Cardiac septum (tissue), 1 donor: ENCODE measurements around the gene FBXL7. TPM values are rescaled to one million over a fixed set of nuclear protein-coding genes. Genes with fewer than 3 reads are reported as not detected.
A peak's percentile ranks its signal among the peaks of the same experiment; 100 is the strongest.

ENCODE experiments used
- DNase-seq: peaks from one replicate; pipeline ENCODE4 v3.0.0-alpha.2; 2020; ENCODE audit warnings: low spot score
- intact Hi-C: fragments of 100-400 bp; cut with DNase I; formaldehyde crosslinking; loops from one replicate; pipeline ENCODE4 v1.14.0; 2022
- total RNA-seq: library from RNA; stranded (reverse); fragmentation: NEBNext Ultra II Directional; extraction: Animal tissue kit (Norgen Biotek cat#: 25700); gene quantifications from one replicate; pipeline ENCODE4 v1.2.1, GENCODE V29; 2021
- donor health status: DM: no; HTN: no; CAD: no.

Gene FBXL7
- total RNA-seq, 1 donor from 2014 or later = 26.2 TPM

- intact Hi-C loops = no loop called here
- DNase-seq = no peak
These were observed 29.8 kb downstream of the FBXL7 start for GRCh38 chr5:15529821-15530220.

GRCh38 chr5:15533129-15533893, 33.3 kb downstream of the FBXL7 start:
- DNase-seq = no peak
- intact Hi-C loops = no loop called here

- peak; percentile 71 for DNase-seq
- intact Hi-C loops = no loop called here
These were observed 36.0 kb downstream of the FBXL7 start for GRCh38 chr5:15535938-15536337.

- intact Hi-C loops = no loop called here
These were observed 38.5 kb downstream of the FBXL7 start for GRCh38 chr5:15538516-15538915.

GRCh38 chr5:15539951-15540350, 40.0 kb downstream of the FBXL7 start:
- intact Hi-C loops = no loop called here
- DNase-seq = no peak

More at GRCh38 chr5:15538516-15538915, 38.5 kb downstream of the FBXL7 start:
- no peak for DNase-seq

- intact Hi-C loops = no loop called here
- no peak for DNase-seq
These were observed 44.1 kb downstream of the FBXL7 start for GRCh38 chr5:15544039-15544438.

- intact Hi-C loops = no loop called here
- DNase-seq = no peak
These were observed 45.1 kb downstream of the FBXL7 start for GRCh38 chr5:15545082-15545481.

GRCh38 chr5:15547261-15547839, 47.4 kb downstream of the FBXL7 start:
- no peak for DNase-seq
- intact Hi-C loops = no loop called here

GRCh38 chr5:15549961-15550360, 50.0 kb downstream of the FBXL7 start:
- no peak for DNase-seq
- intact Hi-C loops = no loop called here

- no peak for DNase-seq
- intact Hi-C loops = no loop called here
These were observed 50.6 kb downstream of the FBXL7 start for GRCh38 chr5:15550502-15551112.

GRCh38 chr5:15551113-15551504, 51.1 kb downstream of the FBXL7 start:
- intact Hi-C loops = no loop called here
- DNase-seq = no peak

- intact Hi-C loops = no loop called here
- no peak for DNase-seq
These were observed 54.6 kb downstream of the FBXL7 start for GRCh38 chr5:15554542-15554941.

- intact Hi-C loops = no loop called here
- no peak for DNase-seq
These were observed 55.2 kb downstream of the FBXL7 start for GRCh38 chr5:15555176-15555575.

- DNase-seq = no peak
- intact Hi-C loops = no loop called here
These were observed 58.3 kb downstream of the FBXL7 start for GRCh38 chr5:15558240-15558639.

- intact Hi-C loops = no loop called here
- no peak for DNase-seq
These were observed 58.7 kb downstream of the FBXL7 start for GRCh38 chr5:15558681-15559080.

GRCh38 chr5:15560421-15560820, 60.4 kb downstream of the FBXL7 start:
- intact Hi-C loops = no loop called here
- DNase-seq = no peak

GRCh38 chr5:15564523-15564922, 64.5 kb downstream of the FBXL7 start:
- DNase-seq = no peak

GRCh38 chr5:15564957-15565356, 65.0 kb downstream of the FBXL7 start:
- intact Hi-C loops = no loop called here
- DNase-seq = no peak

More at GRCh38 chr5:15564523-15564922, 64.5 kb downstream of the FBXL7 start:
- intact Hi-C loops = no loop called here

- intact Hi-C loops = no loop called here
- DNase-seq = no peak
These were observed 66.3 kb downstream of the FBXL7 start for GRCh38 chr5:15566306-15566705.

- intact Hi-C loops = no loop called here
- no peak for DNase-seq
These were observed 66.8 kb downstream of the FBXL7 start for GRCh38 chr5:15566789-15567188.

- DNase-seq = no peak
- intact Hi-C loops = no loop called here
These were observed 70.5 kb downstream of the FBXL7 start for GRCh38 chr5:15570491-15570890.
